GM12873 (cell line): ENCODE measurements around the gene DNAL4.

ENCODE experiments used
- TF ChIP-seq, protein P1 (sequence below): IDR thresholded peaks from 2 replicates; pipeline ENCODE4 v1.5.1; 2012; ENCODE audit warnings: low read depth, mild to moderate bottlenecking, moderate library complexity, low read length, control low read depth; ENCODE audit not compliant: insufficient read depth; ENCODE audit errors: missing control alignments

DNAL4 gene

DNA sequence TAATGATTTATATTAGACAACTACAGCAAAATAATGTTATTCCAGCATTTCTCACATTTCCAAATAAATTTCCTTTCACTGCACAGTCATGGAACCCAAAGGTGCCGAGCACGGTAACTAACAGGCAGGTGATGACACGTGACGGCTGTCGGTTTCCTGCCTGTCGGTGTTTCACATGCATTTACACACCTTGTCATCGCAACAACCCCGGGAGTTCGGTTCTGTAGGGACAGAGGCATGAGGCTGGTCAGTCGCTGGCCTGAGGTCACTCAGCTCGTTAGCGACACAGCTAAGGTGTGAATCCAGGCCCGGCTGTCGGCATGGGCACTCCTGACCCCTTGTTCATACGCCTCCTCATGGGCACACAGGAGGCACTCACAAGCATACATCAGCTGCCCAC is 9.9 kb downstream of the DNAL4 start:
- TF ChIP-seq, protein P1, sequence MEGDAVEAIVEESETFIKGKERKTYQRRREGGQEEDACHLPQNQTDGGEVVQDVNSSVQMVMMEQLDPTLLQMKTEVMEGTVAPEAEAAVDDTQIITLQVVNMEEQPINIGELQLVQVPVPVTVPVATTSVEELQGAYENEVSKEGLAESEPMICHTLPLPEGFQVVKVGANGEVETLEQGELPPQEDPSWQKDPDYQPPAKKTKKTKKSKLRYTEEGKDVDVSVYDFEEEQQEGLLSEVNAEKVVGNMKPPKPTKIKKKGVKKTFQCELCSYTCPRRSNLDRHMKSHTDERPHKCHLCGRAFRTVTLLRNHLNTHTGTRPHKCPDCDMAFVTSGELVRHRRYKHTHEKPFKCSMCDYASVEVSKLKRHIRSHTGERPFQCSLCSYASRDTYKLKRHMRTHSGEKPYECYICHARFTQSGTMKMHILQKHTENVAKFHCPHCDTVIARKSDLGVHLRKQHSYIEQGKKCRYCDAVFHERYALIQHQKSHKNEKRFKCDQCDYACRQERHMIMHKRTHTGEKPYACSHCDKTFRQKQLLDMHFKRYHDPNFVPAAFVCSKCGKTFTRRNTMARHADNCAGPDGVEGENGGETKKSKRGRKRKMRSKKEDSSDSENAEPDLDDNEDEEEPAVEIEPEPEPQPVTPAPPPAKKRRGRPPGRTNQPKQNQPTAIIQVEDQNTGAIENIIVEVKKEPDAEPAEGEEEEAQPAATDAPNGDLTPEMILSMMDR: no peak

DNA sequence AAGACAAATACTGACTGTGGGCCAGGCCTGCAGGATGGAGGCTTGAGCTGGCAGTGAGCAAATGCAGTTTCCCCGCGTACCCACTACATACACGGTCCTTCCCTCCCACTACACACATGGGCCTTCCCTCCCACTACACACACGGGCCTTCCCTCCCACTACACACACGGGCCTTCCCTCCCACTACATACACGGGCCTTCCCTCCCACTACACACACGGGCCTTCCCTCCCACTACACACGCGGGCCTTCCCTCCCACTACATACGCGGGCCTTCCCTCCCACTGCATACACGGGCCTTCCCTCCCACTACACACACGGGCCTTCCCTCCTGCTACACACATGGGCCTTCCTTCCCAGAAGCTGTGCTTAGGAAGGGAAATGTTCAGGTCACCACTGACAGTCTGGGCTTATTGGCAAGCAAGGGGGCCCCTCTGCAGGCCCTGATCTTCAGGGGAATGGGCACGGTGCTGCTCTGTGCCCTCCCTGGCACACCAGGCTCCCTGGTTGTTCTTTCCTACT is 10.8 kb downstream of the DNAL4 start:
- TF ChIP-seq, protein P1: no peak

DNA sequence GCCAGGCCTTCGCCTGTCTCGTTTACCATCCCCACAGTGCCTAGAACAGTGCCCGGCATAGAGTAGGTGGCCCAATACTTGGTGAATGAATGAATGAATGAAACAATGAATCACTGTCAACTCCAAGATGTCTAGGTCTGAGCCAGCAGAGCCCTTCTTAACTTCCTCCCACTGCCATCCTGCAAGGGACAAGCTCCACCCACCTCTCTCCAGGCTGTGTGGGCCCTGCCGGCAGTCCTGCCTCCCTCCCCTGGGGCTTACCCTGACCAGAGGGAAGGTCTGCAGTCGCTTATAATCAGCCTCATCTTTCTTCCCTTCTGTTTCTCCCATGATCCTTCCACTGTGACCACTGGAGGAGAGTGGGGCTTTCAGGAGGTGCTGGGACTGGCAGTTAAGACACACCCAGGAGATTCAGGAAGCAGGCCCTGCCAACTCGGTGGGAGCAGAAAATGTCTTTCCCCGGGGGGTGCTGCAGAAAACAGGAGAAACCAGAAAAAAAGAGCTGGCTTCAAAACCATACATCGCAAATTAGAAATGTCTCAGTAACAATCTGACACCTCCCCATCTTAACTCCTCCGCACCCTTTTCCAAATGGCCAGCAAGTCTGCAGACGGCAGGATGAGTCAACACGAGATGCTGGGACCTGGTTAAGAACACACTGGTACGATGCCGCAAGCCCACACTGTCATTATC is 11.4 kb downstream of the DNAL4 start:
- TF ChIP-seq, protein P1: no peak

DNA sequence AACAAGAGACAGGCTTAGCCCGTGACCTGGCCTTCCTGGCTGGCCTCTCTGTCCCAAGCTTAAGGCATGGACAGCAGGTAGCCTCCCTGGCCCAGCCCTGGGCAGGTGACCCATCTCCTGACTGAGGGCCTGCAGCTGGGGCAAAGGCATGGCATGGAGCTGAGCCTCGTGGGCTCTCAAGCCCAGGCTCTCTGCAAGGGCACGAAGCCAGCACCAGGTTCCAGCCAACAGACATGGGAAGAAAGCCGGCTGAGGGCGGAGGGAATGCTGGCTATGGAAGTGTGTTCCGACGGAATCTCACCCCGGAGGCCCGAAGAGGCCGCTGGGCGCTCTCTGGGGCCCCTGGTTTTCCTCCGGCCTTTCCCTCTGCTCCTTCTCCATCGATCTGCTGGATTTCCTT is 12.9 kb downstream of the DNAL4 start:
- TF ChIP-seq, protein P1: no peak

DNA sequence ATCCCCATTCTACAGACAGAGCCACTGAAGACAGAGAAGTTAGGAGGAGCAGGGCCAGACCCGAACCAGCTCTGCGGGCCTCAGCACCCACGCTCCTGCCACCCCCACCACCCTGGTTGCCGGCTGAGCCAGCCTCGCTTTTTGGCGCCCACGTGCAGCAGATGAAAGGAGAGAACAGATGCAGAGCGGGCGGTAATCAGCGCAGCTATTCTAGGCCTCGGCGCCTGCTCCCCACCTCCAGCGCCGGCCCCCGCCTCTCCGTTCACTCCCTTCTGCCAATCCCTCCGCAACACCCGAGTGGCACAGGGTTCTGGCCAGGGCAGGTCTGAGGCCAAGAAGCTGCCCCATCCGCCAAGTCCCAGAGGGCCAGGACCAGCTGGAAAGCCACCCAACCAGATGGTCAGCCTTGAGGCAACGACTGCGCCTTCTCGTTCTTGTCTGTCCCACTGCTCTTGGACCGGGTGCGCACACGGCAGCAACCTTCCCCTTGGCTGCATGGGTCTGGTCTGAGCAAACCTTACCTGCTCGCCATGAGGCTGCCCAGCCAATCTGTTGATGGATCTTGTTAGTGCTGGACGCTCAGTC is 16.8 kb downstream of the DNAL4 start:
- TF ChIP-seq, protein P1: no peak

DNA sequence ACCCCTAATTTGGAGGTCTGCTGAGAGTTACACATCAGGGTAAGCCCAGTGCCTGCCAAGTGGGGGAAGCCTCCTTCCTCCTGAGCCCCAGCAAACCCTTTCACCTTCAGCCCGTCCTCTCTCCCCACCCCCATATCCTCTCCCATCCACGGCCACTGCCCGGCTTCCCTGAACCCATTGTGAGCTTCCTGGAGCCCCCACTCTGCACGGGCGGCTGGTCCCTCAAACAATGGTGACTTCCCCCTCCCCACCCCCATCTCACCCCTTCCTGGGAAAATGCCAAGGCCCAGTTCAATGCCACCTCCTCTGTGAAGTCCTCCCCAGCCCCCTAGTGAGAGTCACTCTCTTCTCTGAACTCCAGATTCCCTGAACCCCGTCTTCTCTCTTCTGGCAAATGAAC is 17.9 kb downstream of the DNAL4 start:
- TF ChIP-seq, protein P1: no peak

DNA sequence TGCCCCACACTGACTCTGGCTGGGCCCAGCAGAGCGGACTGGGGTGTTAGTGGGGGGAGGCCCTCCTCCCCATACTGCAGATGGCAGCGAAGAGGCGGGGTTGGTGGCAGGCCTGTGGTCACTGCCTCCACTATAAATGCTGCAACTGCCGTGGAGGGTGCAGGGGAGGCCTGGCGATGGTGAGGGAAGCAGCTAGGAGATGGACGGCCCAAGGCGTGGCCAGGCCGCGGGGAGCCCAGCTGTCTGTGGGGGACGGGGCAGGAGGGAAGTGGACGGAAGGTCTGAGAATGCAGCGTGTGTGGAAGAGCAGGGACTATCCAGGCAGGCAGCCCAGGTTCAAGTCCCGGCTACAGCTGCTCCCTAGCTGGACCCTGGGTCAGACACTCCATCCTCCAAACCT is 18.3 kb downstream of the DNAL4 start:
- TF ChIP-seq, protein P1: no peak
